Raji (cell line): ENCODE results near the gene LAMC3.

Source experiments
- POLR2A ChIP-seq: IDR thresholded peaks from 2 replicates; pipeline ENCODE4 v1.6.1; 2011; ENCODE audit warnings: low read depth, low read length, control low read depth; ENCODE audit not compliant: insufficient read depth

LAMC3 gene

GRCh38 chr9:131049829-131050715, 41.1 kb downstream of the LAMC3 start:
- TF ChIP-seq POLR2A: no peak

GRCh38 chr9:131050831-131051230, 41.9 kb downstream of the LAMC3 start:
- TF ChIP-seq POLR2A: no peak

- TF ChIP-seq POLR2A: no peak
Measured at GRCh38 chr9:131051592-131052517, 42.9 kb downstream of the LAMC3 start.

GRCh38 chr9:131053896-131054295, 44.9 kb downstream of the LAMC3 start:
- no peak for TF ChIP-seq POLR2A

DNA sequence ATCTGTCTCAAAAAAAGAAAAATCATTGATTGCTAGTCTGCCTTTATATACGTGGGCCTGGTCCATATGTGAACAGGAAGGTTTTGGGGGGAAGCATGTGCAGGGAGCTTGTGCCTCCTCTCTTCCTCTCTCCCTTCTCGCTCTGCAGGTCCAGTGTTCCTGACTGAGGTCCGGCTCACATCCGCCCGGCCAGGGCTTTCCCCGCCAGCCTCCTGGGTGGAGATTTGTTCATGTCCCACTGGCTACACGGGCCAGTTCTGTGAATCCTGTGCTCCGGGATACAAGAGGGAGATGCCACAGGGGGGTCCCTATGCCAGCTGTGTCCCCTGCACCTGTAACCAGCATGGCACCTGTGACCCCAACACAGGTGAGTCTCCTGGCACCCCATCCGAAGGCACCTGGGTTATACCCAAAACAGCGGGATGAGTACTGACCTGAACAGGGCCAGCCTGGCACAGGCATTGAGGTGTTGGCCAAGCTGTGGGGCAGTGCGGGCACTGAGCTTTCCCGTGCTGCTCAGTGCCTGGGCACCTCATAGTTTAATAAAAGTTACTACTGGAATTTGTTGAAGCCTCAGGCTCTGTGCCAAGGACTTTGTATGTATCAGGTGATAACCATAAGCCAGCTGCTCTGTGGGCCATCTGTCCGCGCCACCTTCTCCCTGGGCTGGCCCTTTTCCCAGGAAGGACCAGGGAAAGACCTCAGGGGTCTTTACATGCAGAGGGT, 48.0 kb downstream of the LAMC3 start:
- TF ChIP-seq POLR2A: no peak

- no peak for TF ChIP-seq POLR2A
Measured at GRCh38 chr9:131060900-131061630, 52.1 kb downstream of the LAMC3 start.

DNA sequence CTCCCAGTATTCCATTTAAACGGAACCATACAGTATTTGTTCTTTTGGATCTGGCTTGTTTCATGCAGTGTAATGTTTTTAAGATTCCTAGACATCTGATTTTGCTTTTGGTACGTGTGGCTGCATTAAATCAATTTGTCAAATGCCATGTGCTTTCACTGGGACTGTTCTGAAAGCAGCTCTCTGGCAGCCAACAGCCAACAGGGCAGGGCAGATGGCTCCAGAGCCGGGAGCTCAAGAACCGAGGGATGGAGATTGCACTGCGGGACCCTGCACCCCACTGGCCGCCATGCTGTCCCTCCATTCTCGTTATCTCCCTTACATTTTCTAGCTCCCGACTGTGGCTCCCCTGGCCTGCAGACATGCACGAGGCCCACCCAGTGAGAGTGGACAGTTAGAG, 54.0 kb downstream of the LAMC3 start:
- no peak for TF ChIP-seq POLR2A

DNA sequence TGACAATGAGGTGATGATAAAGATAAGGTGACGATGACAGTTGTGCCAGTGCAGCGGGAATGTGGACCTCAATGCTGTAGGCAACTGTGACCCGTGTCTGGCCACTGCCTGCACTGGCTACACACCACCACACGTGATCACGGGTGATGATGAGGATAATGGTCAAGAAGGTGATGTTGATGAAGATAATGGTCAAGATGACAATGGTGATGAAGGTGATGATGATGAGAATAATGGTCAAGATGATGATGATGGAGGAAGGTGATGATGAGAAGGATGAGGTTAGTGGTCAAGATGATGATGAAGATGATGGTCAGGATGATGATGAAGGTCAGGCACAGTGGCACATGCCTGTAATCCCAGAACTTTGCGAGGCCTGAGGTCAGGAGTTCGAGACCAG, 56.6 kb downstream of the LAMC3 start:
- TF ChIP-seq POLR2A: no peak

DNA sequence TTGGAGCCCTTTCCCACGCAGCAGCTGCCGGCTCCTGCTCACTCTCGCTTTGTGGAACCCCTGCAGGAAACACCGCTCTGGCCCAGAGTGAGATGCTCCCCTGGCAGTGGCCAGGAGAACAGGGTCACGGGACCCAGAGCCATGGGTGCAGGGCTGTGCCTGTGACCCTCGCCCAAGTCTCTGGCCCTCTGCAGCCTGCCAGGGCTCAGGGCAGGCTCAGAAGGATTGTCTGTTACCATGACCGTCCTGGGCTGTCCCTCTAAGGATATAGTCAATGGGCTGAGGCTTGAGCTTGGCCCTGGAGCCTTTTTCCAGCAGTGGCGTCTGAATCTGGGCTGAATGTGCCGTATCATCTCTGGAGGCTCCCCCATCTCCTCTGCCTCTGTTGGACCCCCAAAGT, 58.7 kb downstream of the LAMC3 start:
- no peak for TF ChIP-seq POLR2A

DNA sequence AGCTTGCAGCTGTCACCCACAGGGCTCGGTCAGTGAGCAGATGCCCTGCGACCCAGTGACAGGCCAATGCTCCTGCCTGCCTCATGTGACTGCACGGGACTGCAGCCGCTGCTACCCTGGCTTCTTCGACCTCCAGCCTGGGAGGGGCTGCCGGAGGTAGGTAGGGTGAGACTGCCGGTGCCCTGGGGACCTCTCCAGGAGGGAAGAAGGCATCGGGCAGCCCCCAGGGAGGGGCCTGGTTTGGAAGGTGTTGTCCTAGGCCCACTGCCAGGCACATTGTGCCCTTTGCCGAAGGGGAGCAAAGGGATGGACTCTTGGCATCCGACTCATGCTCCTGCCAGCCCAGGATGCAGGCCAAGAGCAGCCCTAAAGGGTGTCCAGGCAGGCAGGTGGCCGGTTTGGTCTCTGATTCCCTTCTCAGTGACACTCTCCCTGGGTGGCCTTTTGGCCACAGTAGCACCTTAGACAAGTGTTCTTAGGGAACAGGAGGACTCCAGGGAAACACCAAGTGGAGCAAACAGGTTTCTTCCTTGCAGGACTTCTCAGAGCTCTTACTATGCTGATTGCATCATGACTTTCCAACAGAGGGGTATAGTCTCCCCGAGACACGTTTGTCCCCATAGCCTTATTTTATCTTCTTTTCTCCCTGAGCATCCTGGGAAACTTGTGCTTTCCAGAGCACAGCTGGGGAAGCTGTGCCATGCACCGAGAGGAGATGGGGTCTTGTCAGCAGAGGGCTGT, 59.3 kb downstream of the LAMC3 start:
- TF ChIP-seq POLR2A: no peak

GRCh38 chr9:131069699-131070098, 60.7 kb downstream of the LAMC3 start:
- no peak for TF ChIP-seq POLR2A

DNA sequence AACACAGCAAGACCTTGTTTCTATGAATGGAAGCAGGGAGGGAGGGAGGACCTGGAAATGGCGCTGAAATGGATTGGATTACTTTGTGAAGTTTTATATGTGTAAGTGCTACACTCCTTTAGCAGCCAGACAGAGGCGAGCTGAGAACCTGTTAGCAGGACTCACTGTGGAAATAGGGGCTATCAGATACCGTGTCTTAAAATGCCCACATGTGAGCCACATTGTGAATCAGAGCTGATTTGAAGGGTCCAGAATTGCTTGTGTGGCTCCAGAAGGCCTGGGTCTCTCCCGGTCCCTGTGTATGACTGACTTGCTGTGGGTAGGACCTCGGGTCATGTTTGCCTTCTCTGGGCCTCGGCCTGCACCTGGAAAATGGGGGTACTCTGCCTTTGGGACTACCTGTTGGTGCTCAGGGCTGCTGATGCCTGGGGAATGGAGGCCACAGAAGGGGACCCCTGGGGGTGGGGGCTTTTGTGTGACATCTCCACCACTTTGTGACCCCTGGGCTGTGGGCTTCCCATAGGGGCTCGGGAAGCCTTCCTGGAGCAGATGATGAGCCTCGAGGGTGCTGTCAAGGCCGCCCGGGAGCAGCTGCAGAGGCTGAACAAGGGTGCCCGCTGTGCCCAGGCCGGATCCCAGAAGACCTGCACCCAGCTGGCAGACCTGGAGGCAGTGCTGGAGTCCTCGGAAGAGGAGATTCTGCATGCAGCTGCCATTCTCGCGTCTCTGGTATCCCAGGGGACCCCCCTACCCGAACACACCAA, 63.3 kb downstream of the LAMC3 start:
- no peak for TF ChIP-seq POLR2A

DNA sequence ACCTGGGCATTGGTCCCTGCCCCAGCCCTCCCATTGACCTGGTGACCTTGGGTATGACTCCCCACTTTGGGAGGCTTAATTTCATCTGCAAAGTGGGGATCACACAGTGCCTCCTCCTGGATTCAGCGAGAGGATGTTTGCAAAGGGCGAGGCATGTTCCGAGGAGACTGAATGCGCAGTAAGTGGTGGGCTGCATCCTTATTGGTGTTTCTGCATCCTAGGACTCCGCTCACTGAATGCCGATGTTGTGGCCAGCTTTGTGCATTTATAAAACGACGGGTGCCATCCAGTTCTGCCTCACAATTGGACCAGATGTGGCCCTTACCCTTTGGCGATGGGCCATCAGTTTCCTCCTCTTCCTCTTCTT, 63.9 kb downstream of the LAMC3 start:
- no peak for TF ChIP-seq POLR2A
